Measurements from ENCODE around the gene PCDHGA1.

The PCDHGA1 gene

GRCh38 chr5:141493500-141494422 lies 163.4 kb downstream of the PCDHGA1 start:
- Histone ChIP-seq H3K27ac (no peak overlapping the region), H3K36me3 (ENCODE audit: insufficient read depth) (no peaks in the 10 kb centered on the region), H3K4me3 (IDR thresholded peaks at IDR 0.05; ENCODE audit: insufficient read depth, low read depth, low read length) (no peak overlapping the region), H3K9ac (no peak overlapping the region), H2AFZ (ENCODE audit: low read depth) (no peak overlapping the region), H3K27me3 (ENCODE audit: insufficient read depth, low read depth) (no peaks in the 10 kb centered on the region), H3K4me1 (ENCODE audit: low read depth, poor library complexity, severe bottlenecking) (no peaks in the 10 kb centered on the region), H3K79me2 (ENCODE audit: insufficient read depth, low read depth) (no peaks in the 10 kb centered on the region), H3K4me2 (no peak overlapping the region), H4K20me1 (ENCODE audit: insufficient read depth) (no peaks in the 10 kb centered on the region)
- TF ChIP-seq CTCF (conservative IDR thresholded peaks at IDR 0.05; ENCODE audit: low read depth, low read length): no peak

GRCh38 chr5:141494761-141495452 lies 164.6 kb downstream of the PCDHGA1 start:
- Histone ChIP-seq H3K27me3 (ENCODE audit: insufficient read depth, low read depth) (no peaks in the 10 kb centered on the region), H3K4me2 (no peak overlapping the region), H2AFZ (ENCODE audit: low read depth) (no peak overlapping the region), H3K4me3 (IDR thresholded peaks at IDR 0.05; ENCODE audit: insufficient read depth, low read depth, low read length) (no peak overlapping the region), H3K4me1 (ENCODE audit: low read depth, poor library complexity, severe bottlenecking) (no peaks in the 10 kb centered on the region), H3K36me3 (ENCODE audit: insufficient read depth) (no peaks in the 10 kb centered on the region), H4K20me1 (ENCODE audit: insufficient read depth) (no peaks in the 10 kb centered on the region), H3K27ac (no peak overlapping the region), H3K79me2 (ENCODE audit: insufficient read depth, low read depth) (no peaks in the 10 kb centered on the region), H3K9ac (no peak overlapping the region)
- no peak for TF ChIP-seq CTCF (conservative IDR thresholded peaks at IDR 0.05; ENCODE audit: low read depth, low read length)

GRCh38 chr5:141495453-141495811 lies 165.1 kb downstream of the PCDHGA1 start:
- no peaks in the 10 kb centered on the region for H3K4me1 ChIP-seq (ENCODE audit: low read depth, poor library complexity, severe bottlenecking)
- no peak overlapping the region for H3K4me3 ChIP-seq (IDR thresholded peaks at IDR 0.05; ENCODE audit: insufficient read depth, low read depth, low read length)
- no peak overlapping the region for H3K9ac ChIP-seq
- no peak overlapping the region for H3K27ac ChIP-seq
- no peak for TF ChIP-seq CTCF (conservative IDR thresholded peaks at IDR 0.05; ENCODE audit: low read depth, low read length)
- H3K36me3 ChIP-seq (ENCODE audit: insufficient read depth): no peaks in the 10 kb centered on the region
- no peaks in the 10 kb centered on the region for H3K27me3 ChIP-seq (ENCODE audit: insufficient read depth, low read depth)
- H4K20me1 ChIP-seq (ENCODE audit: insufficient read depth): no peaks in the 10 kb centered on the region
- no peak overlapping the region for H3K4me2 ChIP-seq
- H2AFZ ChIP-seq (ENCODE audit: low read depth): no peak overlapping the region
- H3K79me2 ChIP-seq (ENCODE audit: insufficient read depth, low read depth): no peaks in the 10 kb centered on the region

- H3K4me2 ChIP-seq: no peak overlapping the region
- H3K79me2 ChIP-seq (ENCODE audit: insufficient read depth, low read depth): no peaks in the 10 kb centered on the region
- no peaks in the 10 kb centered on the region for H3K27me3 ChIP-seq (ENCODE audit: insufficient read depth, low read depth)
- no peak overlapping the region for H3K4me3 ChIP-seq (IDR thresholded peaks at IDR 0.05; ENCODE audit: insufficient read depth, low read depth, low read length)
- no peak overlapping the region for H3K27ac ChIP-seq
- H2AFZ ChIP-seq (ENCODE audit: low read depth): no peak overlapping the region
- H3K36me3 ChIP-seq (ENCODE audit: insufficient read depth): no peaks in the 10 kb centered on the region
- no peaks in the 10 kb centered on the region for H3K4me1 ChIP-seq (ENCODE audit: low read depth, poor library complexity, severe bottlenecking)
- no peak overlapping the region for H3K9ac ChIP-seq
- H4K20me1 ChIP-seq (ENCODE audit: insufficient read depth): no peaks in the 10 kb centered on the region
- no peak for TF ChIP-seq CTCF (conservative IDR thresholded peaks at IDR 0.05; ENCODE audit: low read depth, low read length)
Measured at GRCh38 chr5:141496038-141496437, 165.7 kb downstream of the PCDHGA1 start.

All from KMS-11 (cell line).